BJ (cell line): ENCODE measurements around the gene PERCC1. TPM values are rescaled to one million over a fixed set of nuclear protein-coding genes. Genes with fewer than 3 reads are reported as not detected.

ENCODE experiments used
- CTCF ChIA-PET: fragments of 350-600 bp; formaldehyde crosslinking; extraction: SDS; loops from one replicate; lab custom pipeline; 2021; ENCODE audit warnings: antibody characterized with exemption, inconsistent platforms; lab: Yijun Ruan, JAX
- POLR2A ChIA-PET: fragments of 300-600 bp; sonication (Branson Sonifier 250); formaldehyde crosslinking; extraction: SDS; loops from one replicate; lab custom pipeline; 2021; ENCODE audit warnings: antibody characterized with exemption; lab: Charles Lee
- DNase-seq: peaks from one replicate; pipeline ENCODE4 v3.0.0-alpha.2; 2011; ENCODE audit warnings: low read depth
- H3K27me3 ChIP-seq: 2 replicates; pipeline ENCODE4 v1.6.0; 2011; ENCODE audit warnings: low read length; ENCODE audit not compliant: control insufficient read depth, insufficient read depth
- H3K36me3 ChIP-seq: 2 replicates; pipeline ENCODE4 v1.5.1; 2011; ENCODE audit warnings: low read length; ENCODE audit not compliant: control insufficient read depth, insufficient read depth
- H3K4me3 ChIP-seq: 2 replicates; pipeline ENCODE4 v1.5.1; 2011; ENCODE audit warnings: low read depth, mild to moderate bottlenecking, control low read depth, low read length
- polyA plus RNA-seq: library from polyadenylated mRNA; depleted of rRNA; stranded (reverse); fragments of >200 nt; gene quantifications from 2 replicates; pipeline ENCODE4 v1.2.3, GENCODE V29; 2011
- TF ChIP-seq, protein P1 (sequence below): IDR thresholded peaks from 2 replicates; pipeline ENCODE4 v1.5.1; 2011; ENCODE audit warnings: low read depth, mild to moderate bottlenecking, control low read depth, inconsistent platforms, low read length, moderate library complexity; ENCODE audit not compliant: insufficient read depth

The PERCC1 gene
- polyA plus RNA-seq, 1 experiment = not detected

DNA sequence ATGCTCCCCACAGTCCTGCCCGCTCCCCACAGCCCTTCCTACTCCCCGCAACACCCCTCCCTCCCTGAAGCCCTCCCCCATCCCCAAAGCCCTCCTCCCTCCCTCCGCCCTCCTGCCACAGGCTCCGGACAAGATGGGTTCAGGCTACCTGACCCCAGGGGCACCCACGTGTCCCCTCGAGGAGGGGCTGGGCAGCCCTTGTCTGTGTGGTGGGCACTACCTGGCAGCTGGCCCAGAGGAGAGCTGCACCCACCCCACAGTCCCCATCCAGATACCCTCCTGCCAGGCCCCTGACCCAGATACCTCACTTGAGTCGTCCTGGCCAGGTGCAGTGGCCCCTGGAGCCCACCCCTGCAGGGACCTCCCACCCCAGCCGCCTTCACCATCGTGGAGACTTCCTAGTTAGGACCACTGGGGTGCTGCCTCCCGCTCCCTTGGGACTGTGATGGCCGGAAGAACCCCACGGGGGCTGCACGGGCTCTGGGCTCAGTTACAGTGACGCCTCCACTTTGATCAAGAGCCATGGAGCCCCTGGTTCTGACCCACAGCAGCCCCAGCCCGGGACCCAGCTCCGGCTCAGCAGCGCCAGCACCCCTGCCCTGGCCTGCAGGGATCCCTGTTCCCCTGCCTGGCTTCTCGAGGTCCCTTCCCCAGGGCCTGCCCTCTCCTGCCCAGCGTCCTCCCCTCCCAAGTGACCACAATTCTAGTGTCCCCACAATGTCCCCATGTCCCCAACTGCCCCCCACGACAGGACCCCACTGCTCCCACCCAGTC, 806 bp downstream of the PERCC1 start:
- H3K4me3 ChIP-seq = no peak overlapping the region
- H3K27me3 ChIP-seq = no peaks in the 10 kb centered on the region
- POLR2A ChIA-PET = no interaction called here
- no peaks in the 10 kb centered on the region for H3K36me3 ChIP-seq
- no peak for DNase-seq
- TF ChIP-seq, protein P1, sequence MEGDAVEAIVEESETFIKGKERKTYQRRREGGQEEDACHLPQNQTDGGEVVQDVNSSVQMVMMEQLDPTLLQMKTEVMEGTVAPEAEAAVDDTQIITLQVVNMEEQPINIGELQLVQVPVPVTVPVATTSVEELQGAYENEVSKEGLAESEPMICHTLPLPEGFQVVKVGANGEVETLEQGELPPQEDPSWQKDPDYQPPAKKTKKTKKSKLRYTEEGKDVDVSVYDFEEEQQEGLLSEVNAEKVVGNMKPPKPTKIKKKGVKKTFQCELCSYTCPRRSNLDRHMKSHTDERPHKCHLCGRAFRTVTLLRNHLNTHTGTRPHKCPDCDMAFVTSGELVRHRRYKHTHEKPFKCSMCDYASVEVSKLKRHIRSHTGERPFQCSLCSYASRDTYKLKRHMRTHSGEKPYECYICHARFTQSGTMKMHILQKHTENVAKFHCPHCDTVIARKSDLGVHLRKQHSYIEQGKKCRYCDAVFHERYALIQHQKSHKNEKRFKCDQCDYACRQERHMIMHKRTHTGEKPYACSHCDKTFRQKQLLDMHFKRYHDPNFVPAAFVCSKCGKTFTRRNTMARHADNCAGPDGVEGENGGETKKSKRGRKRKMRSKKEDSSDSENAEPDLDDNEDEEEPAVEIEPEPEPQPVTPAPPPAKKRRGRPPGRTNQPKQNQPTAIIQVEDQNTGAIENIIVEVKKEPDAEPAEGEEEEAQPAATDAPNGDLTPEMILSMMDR = no peak
- CTCF ChIA-PET = no interaction called here

DNA sequence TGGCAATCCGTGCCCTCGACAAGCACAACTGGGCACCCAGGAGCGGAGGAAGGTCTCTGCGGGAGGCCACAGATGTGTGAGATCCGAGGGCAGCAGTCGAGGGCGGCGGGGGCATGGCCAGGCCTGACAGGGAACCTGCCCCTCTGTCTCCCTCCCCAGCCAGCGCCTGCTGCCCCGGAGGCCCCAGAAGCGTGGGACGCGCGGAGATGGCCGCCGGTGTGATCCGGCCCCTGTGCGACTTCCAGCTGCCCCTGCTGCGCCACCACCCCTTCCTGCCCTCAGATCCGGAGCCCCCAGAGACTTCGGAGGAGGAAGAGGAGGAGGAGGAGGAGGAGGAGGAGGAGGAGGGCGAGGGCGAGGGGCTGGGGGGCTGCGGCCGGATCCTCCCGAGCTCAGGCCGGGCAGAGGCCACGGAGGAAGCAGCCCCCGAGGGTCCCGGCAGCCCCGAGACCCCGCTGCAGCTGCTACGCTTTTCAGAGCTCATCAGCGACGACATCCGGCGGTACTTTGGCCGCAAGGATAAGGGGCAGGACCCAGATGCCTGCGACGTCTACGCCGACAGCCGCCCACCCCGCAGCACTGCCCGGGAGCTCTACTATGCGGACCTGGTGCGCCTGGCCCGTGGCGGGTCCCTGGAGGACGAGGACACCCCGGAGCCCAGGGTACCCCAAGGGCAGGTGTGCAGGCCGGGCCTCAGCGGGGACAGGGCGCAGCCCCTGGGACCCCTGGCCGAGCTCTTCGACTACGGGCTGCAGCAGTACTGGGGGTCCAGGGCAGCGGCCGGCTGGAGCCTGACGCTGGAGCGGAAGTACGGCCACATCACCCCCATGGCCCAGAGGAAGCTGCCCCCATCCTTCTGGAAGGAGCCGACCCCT, 1.7 kb downstream of the PERCC1 start:
- ChIA-PET POLR2A (interaction anchor here (0.6 kb wide), 1 partner anchor 20 kb away, joined by 3 read pairs; no protein-coding TSS in a partner anchor), CTCF (no interaction called here)
- Histone ChIP-seq H3K36me3 (no peaks in the 10 kb centered on the region), H3K27me3 (no peaks in the 10 kb centered on the region), H3K4me3 (no peak overlapping the region)
- DNase-seq = no peak
- TF ChIP-seq, protein P1 = no peak

DNA sequence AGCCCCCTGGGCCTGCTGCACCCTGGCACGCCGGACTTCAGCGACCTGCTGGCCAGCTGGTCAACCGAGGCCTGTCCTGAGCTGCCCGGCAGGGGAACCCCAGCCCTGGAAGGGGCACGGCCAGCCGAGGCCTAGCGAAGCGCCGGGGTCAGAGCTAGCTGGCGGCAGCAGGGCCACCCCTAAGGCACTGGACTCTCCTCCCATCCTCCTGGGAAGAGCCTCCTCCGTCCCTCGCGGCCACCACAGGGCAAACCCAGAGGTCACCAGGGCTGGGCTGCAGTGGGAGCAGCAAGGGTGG, 2.3 kb downstream of the PERCC1 start:
- ChIA-PET POLR2A (interaction anchor here (0.6 kb wide), 1 partner anchor 21 kb away, joined by 3 read pairs; no protein-coding TSS in a partner anchor), CTCF (no interaction called here)
- TF ChIP-seq, protein P1 = no peak

DNA sequence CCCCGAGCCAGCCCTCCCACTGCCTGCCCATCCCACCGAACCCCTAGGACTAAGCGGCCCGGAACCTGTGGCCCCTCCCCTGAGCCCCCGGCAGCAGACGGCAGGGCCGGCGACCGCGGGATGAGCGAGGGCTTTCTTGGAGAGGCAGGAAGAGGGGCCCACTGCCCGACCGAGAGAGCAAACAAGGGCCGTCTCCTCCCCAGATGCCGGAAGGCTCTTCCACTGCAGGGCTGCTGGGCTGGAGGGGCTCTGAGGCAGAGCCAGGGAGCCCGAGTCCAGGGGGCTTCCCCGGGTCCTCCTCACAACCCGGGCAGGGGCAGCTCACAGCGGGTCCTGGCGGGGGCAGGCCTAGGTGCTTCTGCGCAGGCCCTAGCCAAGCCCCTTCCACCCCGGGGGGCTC, 2.9 kb downstream of the PERCC1 start:
- ChIA-PET POLR2A (no interaction called here), CTCF (no interaction called here)
- no peak overlapping the region for H3K4me3 ChIP-seq
- H3K36me3 ChIP-seq = no peaks in the 10 kb centered on the region
- H3K27me3 ChIP-seq = no peaks in the 10 kb centered on the region
- TF ChIP-seq, protein P1 = no peak
- no peak for DNase-seq

More for the DNA sequence above, 2.3 kb downstream of the PERCC1 start:
- Histone ChIP-seq H3K4me3 (no peak overlapping the region), H3K36me3 (no peaks in the 10 kb centered on the region), H3K27me3 (no peaks in the 10 kb centered on the region)
- no peak for DNase-seq
